Keratinocyte (primary cell): ENCODE data around the gene RYR1. TPM values are rescaled to one million over a fixed set of nuclear protein-coding genes. Genes with fewer than 3 reads are reported as not detected.
"Not testable (repeated sequence)": the region's sequence is repeated elsewhere in the genome, so short reads cannot be mapped to it uniquely, and the experiment has no call there.

Experiments
- DNase-seq: peaks from one replicate; pipeline ENCODE4 v3.0.0-alpha.2; 2011; ENCODE audit warnings: low read depth, missing footprints, low spot score
- FAIRE-seq: peaks from 2 replicates; lab custom pipeline; 2011; peaks lifted over from hg19 to GRCh38; lab: Jason Lieb, UNC
- H2AFZ ChIP-seq: 2 replicates; pipeline ENCODE4 v1.6.0; 2012; ENCODE audit warnings: low read length, control low read depth, inconsistent platforms; ENCODE audit not compliant: control insufficient read depth
- H3K27ac ChIP-seq: 2 replicates; pipeline ENCODE4 v1.5.1; 2011; ENCODE audit warnings: low read length; ENCODE audit not compliant: control insufficient read depth, insufficient read depth
- H3K27me3 ChIP-seq: 3 replicates; pipeline ENCODE4 v1.6.0; 2011; ENCODE audit warnings: low read length; ENCODE audit not compliant: control insufficient read depth, insufficient read depth; ENCODE audit errors: extremely low read depth
- H3K36me3 ChIP-seq, 2 experiments: 2 replicates in 1 of 2; 3 replicates in 1 of 2; pipeline ENCODE4 v1.5.1; 2011; ENCODE audit warnings: low read length in 2 of 2, mild to moderate bottlenecking in 1 of 2; ENCODE audit not compliant: control insufficient read depth in 2 of 2, insufficient read depth in 2 of 2; ENCODE audit errors: extremely low read depth in 1 of 2
- H3K4me1 ChIP-seq: 3 replicates; pipeline ENCODE4 v1.5.1; 2011; ENCODE audit warnings: low read length; ENCODE audit not compliant: control insufficient read depth, insufficient read depth; ENCODE audit errors: extremely low read depth
- H3K4me2 ChIP-seq: 3 replicates; pipeline ENCODE4 v1.6.0; 2011; ENCODE audit warnings: low read depth, low read length; ENCODE audit not compliant: control insufficient read depth, insufficient read depth; ENCODE audit errors: extremely low read depth
- H3K4me3 ChIP-seq, 3 experiments: fragments of 200-600 bp in 1 of 3; sonication (generic) in 1 of 3; 2 replicates in 2 of 3; 3 replicates in 1 of 3; pipeline ENCODE4 v1.5.1; 2011 to 2016; ENCODE audit warnings: low read length in 3 of 3, mild to moderate bottlenecking in 3 of 3, control low read depth in 2 of 3, inconsistent platforms in 1 of 3, low read depth in 1 of 3, mixed read lengths in 1 of 3, mixed run types in 1 of 3, moderate library complexity in 1 of 3; ENCODE audit not compliant: control insufficient read depth in 2 of 3, insufficient read depth in 2 of 3; ENCODE audit errors: extremely low read depth in 1 of 3
- H3K79me2 ChIP-seq: 2 replicates; pipeline ENCODE4 v1.6.0; 2012; ENCODE audit warnings: low read length; ENCODE audit not compliant: control insufficient read depth, insufficient read depth
- H3K9ac ChIP-seq: 3 replicates; pipeline ENCODE4 v1.6.0; 2011; ENCODE audit warnings: low read length; ENCODE audit not compliant: control insufficient read depth, insufficient read depth; ENCODE audit errors: extremely low read depth
- H3K9me1 ChIP-seq: 3 replicates; pipeline ENCODE4 v1.6.0; 2011; ENCODE audit warnings: low read length; ENCODE audit not compliant: control insufficient read depth, insufficient read depth; ENCODE audit errors: extremely low read depth
- H3K9me3 ChIP-seq: 2 replicates; pipeline ENCODE4 v1.5.1; 2012; ENCODE audit warnings: low read depth, low read length; ENCODE audit not compliant: control insufficient read depth
- H4K20me1 ChIP-seq: 3 replicates; pipeline ENCODE4 v1.6.0; 2011; ENCODE audit warnings: low read length; ENCODE audit not compliant: control insufficient read depth, insufficient read depth; ENCODE audit errors: extremely low read depth
- CTCF ChIP-seq, 3 experiments: IDR thresholded peaks in 1 of 3; conservative IDR thresholded peaks in 1 of 3; optimal IDR thresholded peaks in 1 of 3; 2 replicates in 2 of 3; 3 replicates in 1 of 3; pipeline versions ENCODE3 to v1.5.1; 2011; ENCODE audit warnings: low read length in 3 of 3, mild to moderate bottlenecking in 3 of 3, moderate library complexity in 2 of 3, control low read depth in 1 of 3, inconsistent platforms in 1 of 3; ENCODE audit not compliant: insufficient read depth in 2 of 3; ENCODE audit errors: extremely low read depth in 1 of 3
- EZH2 ChIP-seq: IDR thresholded peaks from one replicate; pipeline ENCODE4 v1.6.1; 2012; ENCODE audit warnings: inconsistent platforms, mild to moderate bottlenecking, low read length, moderate library complexity
- dilution Hi-C: fragments of 300-500 bp; cut with MboI; formaldehyde crosslinking; loops from one replicate; pipeline ENCODE4 v1.7.0; 2020; ENCODE audit warnings: low sequenced_read_pairs; ENCODE audit not compliant: extremely low pct_ligation_motif_present
- polyA plus RNA-seq, 5 experiments: library from polyadenylated mRNA; depleted of rRNA in 3 of 5; stranded (reverse) in 3 of 5; stranded (forward) in 1 of 5; unstranded in 1 of 5; fragments of >200 nt; gene quantifications; 1 replicate in 1 of 5; 2 replicates in 3 of 5; 3 replicates in 1 of 5; pipeline versions ENCODE4 v1.2.1 to v1.2.3, GENCODE V29; 2011 to 2012; ENCODE audit warnings: missing spikeins in 2 of 5, low read depth in 1 of 5, low replicate concordance in 1 of 5

Gene RYR1
- polyA plus RNA-seq, 1 donor (not counting 4 experiments of a cell fraction or from before 2014, with no cell fraction given) = 0.41 TPM

- dilution Hi-C loops = no loop called here
- no peak overlapping the region for H2AFZ ChIP-seq
- TF ChIP-seq EZH2 (no peak), CTCF (optimal IDR thresholded peaks at IDR 0.05 in 1 of 3, IDR thresholded peaks at IDR 0.05 in 1 of 3, conservative IDR thresholded peaks at IDR 0.05 in 1 of 3; ENCODE audit: extremely low read depth in 1 of 3, insufficient read depth in 2 of 3, low read length in 3 of 3) (no peak)
These were observed 60.9 kb downstream of the RYR1 start for GRCh38 chr19:38494379-38494778.

GRCh38 chr19:38495375-38495774, 61.9 kb downstream of the RYR1 start:
- H3K4me3 ChIP-seq, DNase-seq, H3K9ac ChIP-seq, H3K36me3 ChIP-seq, FAIRE-seq, H3K27me3 ChIP-seq, H3K4me2 ChIP-seq, H3K79me2 ChIP-seq, H4K20me1 ChIP-seq, H3K9me3 ChIP-seq, H2AFZ ChIP-seq, H3K9me1 ChIP-seq, H3K27ac ChIP-seq, dilution Hi-C loops, H3K4me1 ChIP-seq: not testable (repeated sequence)

More at GRCh38 chr19:38494379-38494778, 60.9 kb downstream of the RYR1 start:
- DNase-seq = no peak
- Histone ChIP-seq H3K27me3 (no peaks in the 10 kb centered on the region), H3K79me2 (no peaks in the 10 kb centered on the region), H3K27ac (no peak overlapping the region), H3K9me1 (no peaks in the 10 kb centered on the region), H3K9ac (no peak overlapping the region), H3K36me3 (no peaks in the 10 kb centered on the region), H3K4me3 (no peak overlapping the region), H3K4me1 (no peaks in the 10 kb centered on the region), H4K20me1 (no peaks in the 10 kb centered on the region), H3K4me2 (no peak overlapping the region), H3K9me3 (no peaks in the 10 kb centered on the region)
- FAIRE-seq = no peak

GRCh38 chr19:38496116-38496515, 62.6 kb downstream of the RYR1 start:
- Histone ChIP-seq H3K36me3 (no peaks in the 10 kb centered on the region), H3K79me2 (no peaks in the 10 kb centered on the region), H3K4me3 (no peak overlapping the region), H3K27me3 (no peaks in the 10 kb centered on the region), H3K4me1 (no peaks in the 10 kb centered on the region), H3K9me1 (no peaks in the 10 kb centered on the region), H3K27ac (no peak overlapping the region), H4K20me1 (no peaks in the 10 kb centered on the region), H2AFZ (no peak overlapping the region), H3K4me2 (no peak overlapping the region), H3K9ac (no peak overlapping the region), H3K9me3 (no peaks in the 10 kb centered on the region)
- TF ChIP-seq CTCF (optimal IDR thresholded peaks at IDR 0.05 in 1 of 3, IDR thresholded peaks at IDR 0.05 in 1 of 3, conservative IDR thresholded peaks at IDR 0.05 in 1 of 3; ENCODE audit: extremely low read depth in 1 of 3, insufficient read depth in 2 of 3, low read length in 3 of 3) = no peak
- no peak for TF ChIP-seq EZH2
- DNase-seq (no peak), FAIRE-seq (no peak)
- dilution Hi-C loops = no loop called here
